HG03342 (cell line): Measurements from ENCODE around the gene MYL6B.

Source experiments
- ATAC-seq: cut with Tn5 transposase; IDR thresholded peaks from one replicate; pipeline ENCODE4 v1.9.1; 2021; ENCODE audit warnings: mild to moderate bottlenecking, moderate library complexity; ENCODE audit not compliant: unreplicated experiment

Gene MYL6B

DNA sequence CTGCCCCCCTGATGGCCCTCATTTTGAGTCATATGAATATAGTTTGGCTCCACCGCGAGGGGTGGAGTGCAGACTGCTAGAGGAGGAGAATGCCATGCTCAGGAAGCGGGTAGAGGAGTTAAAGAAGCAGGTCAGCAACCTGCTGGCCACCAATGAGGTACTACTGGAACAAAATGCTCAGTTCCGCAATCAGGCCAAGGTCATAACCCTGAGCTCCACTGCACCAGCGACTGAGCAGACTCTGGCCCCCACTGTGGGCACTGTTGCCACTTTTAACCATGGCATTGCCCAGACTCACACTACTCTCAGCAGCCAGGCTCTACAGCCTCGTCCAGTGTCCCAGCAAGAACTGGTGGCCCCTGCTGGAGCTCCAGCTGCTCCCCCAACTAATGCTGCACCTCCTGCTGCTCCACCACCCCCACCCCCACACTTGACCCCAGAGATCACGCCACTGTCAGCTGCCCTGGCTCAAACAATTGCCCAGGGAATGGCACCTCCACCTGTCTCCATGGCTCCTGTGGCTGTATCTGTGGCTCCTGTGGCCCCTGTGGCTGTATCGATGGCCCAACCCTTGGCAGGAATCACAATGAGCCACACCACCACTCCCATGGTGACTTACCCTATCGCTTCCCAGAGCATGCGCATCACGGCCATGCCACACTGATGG, 31.1 kb upstream of the MYL6B start:
- no peak for ATAC-seq

DNA sequence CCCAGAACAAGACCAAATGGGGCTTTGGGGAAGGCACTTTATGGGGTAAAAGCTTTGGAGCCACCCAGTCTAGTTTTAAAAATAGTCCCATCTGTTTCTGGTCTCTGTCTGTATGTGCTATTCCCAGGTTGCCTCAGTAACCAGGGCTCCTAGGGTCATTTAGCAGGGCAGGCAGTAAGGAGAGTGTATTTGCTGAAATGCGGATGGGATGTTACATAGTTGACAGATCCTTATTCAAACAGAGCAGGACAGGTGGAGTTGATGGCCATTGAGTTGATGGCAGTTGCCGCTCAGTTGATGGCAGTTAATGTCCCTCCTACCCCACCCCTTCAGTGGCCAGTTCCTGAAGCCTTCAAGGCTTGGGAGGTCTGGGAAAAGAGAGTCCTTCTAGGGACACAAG, 29.8 kb upstream of the MYL6B start:
- no peak for ATAC-seq

DNA sequence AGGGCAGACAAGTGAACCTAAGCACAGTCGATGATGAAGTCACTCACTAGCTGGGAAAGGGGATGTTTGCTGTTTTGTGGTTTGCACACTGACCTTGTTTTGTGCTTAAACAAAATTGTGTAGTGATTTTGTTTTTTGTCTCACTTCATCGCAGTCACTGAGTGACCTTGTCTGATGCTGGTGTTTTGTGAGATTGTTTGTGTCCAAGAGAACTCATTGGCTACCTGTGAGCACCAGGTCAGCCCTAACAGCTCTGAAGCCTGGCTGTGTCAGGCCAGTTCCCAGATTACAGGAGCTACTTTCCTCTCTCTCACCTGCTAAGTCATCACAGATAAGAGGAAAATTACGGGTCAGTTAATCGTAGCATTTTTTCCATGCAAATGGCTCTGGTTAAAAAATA, 28.3 kb upstream of the MYL6B start:
- ATAC-seq, result no peak

DNA sequence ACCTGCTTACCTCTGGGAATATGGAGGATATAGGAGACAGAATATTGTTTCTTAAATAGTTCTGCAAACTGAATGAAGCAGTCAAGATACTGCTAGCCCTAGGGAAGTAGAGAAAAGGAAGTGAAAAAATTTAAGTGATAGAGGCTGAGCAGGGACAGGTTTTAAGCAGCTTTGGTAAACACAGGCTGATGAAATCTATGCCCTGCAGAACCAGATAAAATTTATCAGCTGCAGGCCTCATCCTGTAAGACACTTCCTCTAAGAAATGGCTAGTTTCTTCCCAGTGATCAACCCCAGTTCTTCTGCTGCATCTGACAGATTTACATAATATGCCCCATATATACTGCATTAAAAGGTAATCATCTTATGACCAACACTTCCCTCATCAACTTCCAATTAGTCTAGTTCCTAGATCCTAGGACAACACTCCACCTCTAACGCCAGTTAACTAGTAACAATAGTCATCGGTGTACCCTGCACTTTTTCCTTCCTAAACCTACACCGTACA, 25.6 kb upstream of the MYL6B start:
- no peak for ATAC-seq

DNA sequence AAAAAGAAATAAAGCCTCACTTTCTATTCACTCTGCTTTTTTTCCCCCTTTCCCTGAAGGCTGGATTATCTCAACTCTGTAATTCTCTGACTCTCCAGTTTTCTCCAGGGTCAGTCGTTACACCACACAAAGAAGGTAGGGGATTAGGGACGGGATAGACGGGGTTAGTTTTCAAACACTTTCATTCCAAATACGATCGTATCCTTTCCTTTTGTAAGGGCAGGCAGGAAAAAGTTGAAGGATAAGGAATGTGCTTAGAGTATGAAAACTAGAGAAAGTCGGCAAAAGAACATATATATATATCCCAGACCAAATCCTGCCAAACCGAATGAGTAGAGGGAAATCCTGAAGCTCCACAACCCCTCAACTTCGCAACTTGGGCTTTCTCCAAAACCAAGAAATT, 24.9 kb upstream of the MYL6B start:
- no peak for ATAC-seq

DNA sequence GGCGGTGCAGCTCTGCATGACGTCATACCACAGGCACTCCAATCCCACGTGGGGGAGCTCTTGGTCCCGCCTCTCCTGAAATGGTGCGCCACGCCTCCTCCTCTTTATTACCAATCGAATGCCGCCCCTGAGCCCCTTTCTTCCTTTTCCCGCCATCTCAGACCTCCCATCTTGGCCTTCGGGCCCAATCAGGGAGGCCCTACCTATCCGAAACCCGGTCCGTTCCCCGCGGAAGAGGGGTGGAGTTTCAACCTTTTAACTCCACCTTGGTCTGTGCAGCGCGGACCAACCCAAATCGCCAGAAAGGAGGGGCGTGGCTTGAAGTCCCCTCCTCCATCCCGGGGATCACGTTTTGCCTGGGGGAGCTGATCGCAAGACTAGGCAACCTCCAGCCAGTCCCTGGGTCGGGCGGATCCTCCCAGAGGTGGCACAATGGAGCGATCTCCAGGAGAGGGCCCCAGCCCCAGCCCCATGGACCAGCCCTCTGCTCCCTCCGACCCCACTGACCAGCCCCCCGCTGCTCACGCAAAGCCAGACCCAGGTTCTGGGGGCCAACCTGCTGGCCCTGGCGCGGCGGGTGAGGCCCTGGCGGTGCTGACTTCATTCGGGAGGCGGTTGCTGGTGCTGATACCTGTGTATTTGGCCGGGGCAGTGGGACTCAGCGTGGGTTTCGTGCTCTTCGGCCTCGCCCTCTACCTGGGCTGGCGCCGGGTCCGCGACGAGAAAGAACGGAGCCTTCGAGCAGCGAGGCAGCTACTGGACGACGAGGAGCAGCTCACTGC, 24.3 kb upstream of the MYL6B start, which contains the start of gene ESYT1:
Gene ESYT1, plus strand, starts transcription at position 380 of the 782 bp plus-strand sequence. Its CDS starts 53 bp downstream, at position 433.
- peak; percentile 87 for ATAC-seq

DNA sequence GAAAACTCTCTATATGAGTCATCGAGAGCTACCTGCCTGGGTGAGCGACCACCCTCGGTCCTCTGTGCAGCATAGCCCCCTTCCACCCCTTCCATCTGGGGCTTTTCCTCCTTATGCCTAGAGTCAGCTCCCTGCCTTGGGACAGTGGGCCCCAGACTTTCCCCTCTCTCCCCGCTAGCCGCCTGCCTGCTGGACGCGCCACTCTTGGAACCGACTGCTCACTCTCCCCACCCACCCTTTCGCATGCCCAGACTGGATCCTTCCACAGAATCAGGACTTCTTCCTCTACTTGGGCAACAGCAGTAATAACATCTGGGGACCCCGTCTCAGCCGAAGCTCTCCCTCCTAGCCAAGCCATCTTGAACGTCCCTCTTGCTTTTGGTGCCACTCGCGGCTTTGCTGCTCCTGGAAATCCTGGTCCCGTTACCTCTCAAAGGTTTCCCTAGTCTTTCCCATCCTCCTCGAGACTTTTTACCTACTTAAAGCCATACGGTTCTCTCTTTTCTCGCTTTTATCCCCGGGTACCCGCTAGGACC, 23.6 kb upstream of the MYL6B start:
- ATAC-seq, result no peak

DNA sequence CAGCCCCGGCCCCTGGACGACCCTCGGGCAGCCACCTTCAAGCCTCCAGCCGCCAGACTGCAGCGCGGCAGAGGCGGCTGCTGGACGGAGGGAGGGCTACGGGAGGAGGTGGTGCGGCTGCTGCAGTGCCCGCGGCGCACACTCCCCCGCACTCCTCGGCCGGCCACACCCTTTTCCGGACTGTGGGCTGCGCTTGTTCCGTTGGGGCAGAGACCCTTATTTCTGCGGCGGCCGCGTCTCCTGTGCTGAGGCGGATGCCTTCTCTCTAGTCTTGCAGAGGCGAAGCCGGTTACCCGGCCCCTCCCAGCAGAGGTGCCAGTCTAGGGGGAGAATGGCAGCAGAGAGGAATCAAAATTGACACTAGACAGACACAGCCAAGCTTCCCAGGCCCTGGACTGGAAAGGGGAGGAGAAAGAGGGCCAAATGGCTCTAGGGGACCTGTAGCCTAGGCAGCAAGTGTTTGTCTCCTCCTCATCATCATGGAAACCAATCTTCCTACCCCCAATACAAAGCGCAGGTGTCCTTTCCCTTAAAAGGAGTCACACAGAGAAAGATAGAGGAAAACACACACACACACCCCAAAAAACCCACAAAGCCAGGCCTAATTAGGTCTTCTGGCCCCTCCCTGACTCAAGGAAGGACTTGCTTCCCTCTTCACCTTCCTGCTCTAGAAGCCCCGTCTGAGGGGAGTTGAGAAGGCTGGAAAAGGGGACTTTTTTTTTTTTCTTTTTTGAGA, 23.0 kb upstream of the MYL6B start:
- ATAC-seq, result no peak

DNA sequence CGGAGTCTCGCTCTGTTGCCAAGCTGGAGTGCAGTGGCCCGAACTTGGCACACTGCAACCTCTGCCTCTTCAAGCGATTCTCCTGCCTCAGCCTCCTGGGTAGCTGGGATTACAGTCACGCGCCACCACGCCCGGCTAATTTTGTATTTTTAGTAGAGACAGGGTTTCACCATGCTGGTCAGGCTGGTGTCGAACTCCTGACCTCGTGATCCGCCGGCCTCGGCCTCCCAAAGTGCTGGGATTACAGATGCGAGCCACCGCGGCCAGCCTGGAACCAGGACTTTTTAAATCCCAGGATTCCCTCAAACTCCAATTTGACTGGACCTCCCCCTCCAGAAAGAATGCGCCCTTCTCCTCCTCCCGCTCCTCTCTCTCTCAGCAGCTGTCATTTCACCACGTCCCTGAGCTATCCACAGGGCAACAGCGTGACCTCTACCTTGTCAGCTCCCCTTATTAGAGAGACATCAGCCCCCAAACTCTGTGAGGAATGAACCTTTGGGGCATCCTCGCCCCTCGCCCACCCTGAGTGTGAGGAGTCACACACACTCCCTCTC, 22.4 kb upstream of the MYL6B start:
- no peak for ATAC-seq

DNA sequence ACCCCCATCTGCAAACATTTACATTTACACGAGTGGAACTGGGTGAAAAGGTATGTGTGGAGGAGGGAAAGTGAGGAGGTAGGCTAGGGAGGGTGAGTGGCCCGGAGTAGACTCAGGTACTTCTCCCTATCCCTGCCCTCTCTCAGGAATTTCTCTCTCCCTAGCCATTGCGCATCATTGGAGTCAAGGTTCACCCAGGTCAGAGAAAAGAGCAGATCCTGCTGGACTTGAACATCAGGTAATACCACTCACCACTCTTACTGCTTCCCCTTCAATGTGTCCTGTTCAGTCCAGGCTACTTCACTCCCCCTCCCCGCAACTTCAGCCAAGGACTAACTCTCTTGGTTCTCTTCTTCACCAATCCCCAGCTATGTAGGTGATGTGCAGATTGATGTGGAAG, 21.5 kb upstream of the MYL6B start:
- no peak for ATAC-seq

DNA sequence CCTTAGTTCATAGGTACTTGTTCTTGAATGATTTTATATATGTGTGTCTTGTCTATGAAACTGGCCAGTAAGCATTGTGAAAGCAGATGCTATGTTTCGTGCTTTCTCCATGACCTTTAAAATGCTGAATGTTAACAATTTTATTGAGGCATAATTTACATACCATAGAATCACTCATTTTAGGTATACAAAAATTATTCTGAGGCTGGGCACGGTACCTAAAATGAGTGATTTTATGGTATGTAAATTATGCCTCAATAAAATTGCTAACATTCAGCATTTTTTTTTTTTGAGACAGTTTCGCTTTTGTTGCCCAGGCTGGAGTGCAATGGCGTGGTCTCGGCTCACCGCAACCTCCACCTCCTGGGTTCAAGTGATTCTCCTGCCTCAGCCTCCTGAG, 17.5 kb upstream of the MYL6B start:
- no peak for ATAC-seq

DNA sequence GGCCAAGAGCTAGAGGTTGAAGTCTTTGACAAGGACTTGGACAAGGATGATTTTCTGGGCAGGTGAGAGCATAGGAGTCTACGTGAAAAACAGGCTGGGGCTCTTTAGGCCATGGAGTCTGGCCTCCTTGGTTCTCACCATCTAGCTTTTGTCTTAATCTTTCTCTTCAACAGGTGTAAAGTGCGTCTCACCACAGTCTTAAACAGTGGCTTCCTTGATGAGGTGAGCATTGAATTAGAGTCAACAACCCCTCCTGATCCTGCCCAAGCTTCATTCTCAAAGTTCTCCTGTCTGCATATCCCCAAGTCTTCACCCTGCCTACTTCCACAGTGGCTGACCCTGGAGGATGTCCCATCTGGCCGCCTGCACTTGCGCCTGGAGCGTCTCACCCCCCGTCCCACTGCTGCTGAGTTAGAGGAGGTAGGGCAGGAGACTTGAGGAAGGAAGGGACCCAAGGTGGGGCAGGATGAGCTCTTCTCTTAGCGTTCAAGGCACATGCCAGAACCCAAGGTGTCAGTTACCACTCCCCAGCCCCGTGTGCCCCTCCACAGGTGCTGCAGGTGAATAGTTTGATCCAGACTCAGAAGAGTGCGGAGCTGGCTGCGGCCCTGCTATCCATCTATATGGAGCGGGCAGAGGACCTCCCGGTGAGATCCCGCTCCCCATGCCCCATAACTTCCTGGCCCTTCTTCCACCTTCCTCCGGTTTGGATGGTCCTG, 14.4 kb upstream of the MYL6B start:
- no peak for ATAC-seq

DNA sequence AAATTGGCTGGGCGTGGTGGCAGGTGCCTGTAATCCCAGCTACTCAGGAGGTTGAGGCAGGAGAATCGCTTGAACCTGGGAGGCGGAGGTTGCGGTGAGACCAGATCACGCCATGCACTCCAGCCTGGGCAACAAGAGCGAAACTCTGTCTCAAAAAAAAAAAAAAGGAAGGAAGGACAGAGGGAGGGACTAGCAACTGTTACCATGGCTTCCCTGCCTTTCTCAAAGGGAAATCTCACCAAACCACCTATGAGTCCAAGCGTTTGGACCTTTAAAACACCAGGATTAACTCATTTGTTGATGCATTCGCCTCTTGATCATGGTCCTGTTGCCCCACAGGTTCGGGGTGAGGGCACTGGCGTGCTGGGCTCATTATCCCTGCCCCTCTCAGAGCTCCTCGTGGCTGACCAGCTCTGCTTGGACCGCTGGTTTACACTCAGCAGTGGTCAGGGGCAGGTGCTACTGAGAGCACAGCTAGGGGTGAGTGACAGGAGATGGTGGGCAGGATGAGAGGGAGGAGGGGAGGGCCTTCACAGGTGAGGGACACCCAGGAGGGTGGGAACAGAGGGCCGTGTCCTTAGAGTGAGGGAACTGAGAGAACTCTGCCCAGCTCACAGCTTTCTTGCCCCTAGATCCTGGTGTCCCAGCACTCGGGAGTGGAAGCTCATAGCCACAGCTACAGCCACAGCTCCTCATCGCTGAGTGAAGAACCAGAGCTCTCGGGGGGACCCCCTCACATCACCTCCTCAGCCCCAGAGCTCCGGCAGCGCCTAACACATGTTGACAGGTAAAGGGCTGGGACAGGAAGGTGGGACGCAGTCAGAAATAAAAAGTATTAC, 10.2 kb upstream of the MYL6B start:
- ATAC-seq, result no peak

DNA sequence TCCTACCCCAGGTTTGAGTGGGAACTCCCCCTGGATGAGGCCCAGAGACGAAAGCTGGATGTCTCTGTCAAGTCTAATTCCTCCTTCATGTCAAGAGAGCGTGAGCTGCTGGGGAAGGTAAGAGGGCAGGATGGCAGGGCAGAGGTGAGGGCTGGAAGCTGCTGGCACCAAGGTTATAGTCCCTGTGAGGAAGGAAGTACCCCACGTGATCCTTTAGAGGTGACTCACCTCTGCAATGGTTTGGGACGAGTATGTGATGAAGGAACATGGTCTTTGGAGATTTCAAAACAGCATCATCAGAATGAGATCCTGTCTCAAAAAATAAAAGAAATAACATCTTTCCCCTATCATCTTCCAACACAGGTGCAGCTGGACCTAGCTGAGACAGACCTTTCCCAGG, 9.2 kb upstream of the MYL6B start:
- no peak for ATAC-seq

DNA sequence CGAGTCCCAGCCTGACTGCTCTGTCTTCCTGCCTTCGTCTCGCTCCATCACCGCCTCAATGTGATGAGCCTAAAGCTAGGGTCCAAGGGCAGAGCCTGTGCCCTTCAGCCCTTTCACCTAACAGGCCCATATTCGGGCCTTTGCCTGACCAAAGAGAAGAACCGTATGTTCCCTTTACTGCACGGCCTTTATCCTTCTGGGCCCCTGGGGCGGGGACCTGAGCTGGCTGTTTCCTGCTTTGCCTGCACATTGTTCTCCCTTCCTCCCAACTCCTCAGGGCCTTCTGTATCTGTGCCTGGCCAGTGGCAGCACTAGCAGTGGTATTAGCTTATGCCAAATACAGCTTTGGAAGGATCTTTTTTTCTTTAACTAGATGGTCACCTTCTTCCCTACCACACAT, 8.5 kb upstream of the MYL6B start:
- ATAC-seq, result no peak

DNA sequence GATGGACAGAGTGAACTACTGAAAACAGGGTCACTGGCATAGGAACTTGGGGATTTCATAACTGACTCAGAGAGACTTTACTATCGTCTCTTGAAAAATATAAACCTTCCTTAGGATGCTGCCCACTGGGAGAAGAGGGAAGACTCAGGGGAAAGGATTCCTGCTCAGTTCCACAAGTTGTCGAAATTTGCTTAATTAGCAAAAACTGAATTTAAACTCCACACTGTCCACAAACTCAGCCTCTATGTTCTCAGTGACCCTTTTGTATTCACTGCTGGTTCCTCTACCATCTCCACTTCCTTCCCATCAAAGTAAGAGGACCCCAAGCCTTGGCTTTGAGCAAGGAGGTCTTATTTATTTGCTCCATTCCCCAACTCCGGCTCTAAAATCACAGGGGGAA, 7.2 kb upstream of the MYL6B start:
- no peak for ATAC-seq

DNA sequence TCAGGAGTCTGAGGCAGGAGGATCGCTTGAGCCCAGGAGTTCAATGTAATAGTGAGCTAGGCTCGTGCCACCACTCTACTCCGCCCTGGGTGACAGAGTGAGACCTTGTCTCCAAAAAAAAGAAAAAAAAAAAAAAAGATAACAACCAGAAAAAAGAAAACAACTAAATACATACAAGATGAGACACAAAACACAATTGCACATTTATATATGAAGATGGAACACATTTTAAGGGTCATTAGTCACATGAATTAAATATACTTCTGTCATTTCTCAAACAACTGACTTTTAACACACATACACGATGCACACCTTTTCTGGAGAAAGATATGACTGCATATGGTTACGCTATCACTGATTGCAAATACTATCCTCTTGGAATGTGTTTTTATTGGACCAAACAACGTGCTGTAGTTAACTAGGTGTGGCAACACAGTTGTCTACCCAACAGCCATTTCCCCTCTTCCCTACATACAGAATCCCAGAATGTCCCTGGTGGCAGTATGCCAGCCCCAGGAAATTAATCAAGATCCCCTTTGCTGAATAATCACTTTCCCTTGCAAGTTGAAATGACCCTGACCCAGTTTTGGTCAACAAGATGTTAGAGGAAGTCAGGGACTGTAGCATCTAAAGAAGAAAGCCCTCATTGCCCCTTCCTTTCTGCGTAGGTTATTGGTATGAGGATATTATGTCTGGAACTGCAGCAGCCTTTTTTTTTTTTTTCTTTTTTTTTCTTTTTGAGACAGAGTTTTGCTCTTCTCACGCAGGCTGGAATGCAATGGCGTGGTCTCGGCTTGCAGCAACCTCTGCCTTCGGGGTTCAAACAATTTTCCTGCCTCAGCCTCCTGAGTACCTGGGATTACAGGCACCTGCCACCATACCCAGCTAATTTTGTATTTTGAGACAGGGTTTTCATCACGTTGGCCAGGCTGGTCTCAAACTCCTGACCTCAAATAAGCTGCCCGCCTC, 5.6 kb upstream of the MYL6B start:
- no peak for ATAC-seq

DNA sequence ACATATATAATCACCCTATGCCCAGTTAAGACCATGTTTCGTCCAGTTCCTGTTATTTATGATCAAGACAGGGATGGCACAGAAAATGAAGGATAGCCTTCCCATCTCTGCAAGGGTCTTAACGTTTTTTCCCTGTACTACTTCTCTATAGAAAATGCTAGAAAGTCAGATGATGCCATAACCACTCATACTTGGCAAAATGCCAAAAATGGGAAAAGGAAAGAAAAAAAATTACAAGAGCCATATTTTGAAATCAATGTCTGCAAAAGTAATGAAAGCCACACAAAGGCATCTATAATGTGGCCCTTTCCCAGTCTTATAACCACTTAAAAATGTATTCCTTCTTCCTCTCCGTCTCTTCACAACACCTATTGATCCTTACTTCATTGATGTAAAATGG, 1.8 kb upstream of the MYL6B start:
- ATAC-seq, result no peak
